Adrenal gland (tissue), 12 donors: ENCODE results near the gene TMEM18. TPM values are rescaled to one million over a fixed set of nuclear protein-coding genes. Genes with fewer than 3 reads are reported as not detected.

ENCODE experiments used
- DNase-seq, 7 donors: peaks; one replicate each; pipeline ENCODE4 v3.0.0-alpha.2; 2019 to 2020
- H3K27ac ChIP-seq, 5 donors: fragments of 200-600 bp; sonication (generic) in 4 of 5; 1 replicate in 3 of 5; 2 replicates in 2 of 5; pipeline versions ENCODE4 v1.5.1 to v1.8.0; 2016 to 2020; ENCODE audit warnings: mild to moderate bottlenecking in 1 of 5
- H3K27me3 ChIP-seq: fragments of 200-600 bp; 2 replicates; pipeline ENCODE4 v1.8.0; 2021
- H3K36me3 ChIP-seq, 2 donors: fragments of 200-600 bp; replicated peaks in 1 of 2; 1 replicate in 1 of 2; 2 replicates in 1 of 2; pipeline versions ENCODE4 v1.5.1 to v1.8.0; 2018 to 2022
- H3K4me1 ChIP-seq, 2 donors: fragments of 200-600 bp; replicated peaks in 1 of 2; 1 replicate in 1 of 2; 2 replicates in 1 of 2; pipeline versions ENCODE4 v1.5.1 to v1.8.0; 2018 to 2021
- H3K4me3 ChIP-seq, 4 donors: fragments of 200-600 bp; sonication (generic) in 3 of 4; one replicate each; pipeline ENCODE4 v1.5.1; 2016 to 2018
- H3K9me3 ChIP-seq, 3 donors: fragments of 200-600 bp; sonication (generic) in 1 of 3; replicated peaks in 1 of 3; 1 replicate in 2 of 3; 2 replicates in 1 of 3; pipeline versions ENCODE4 v1.5.1 to v1.8.0; 2016 to 2021
- CTCF ChIP-seq, 6 experiments: fragments of 450-650 bp in 4 of 6; fragments of 200-600 bp in 2 of 6; sonication (generic) in 1 of 6; IDR thresholded peaks; 1 replicate in 5 of 6; 2 replicates in 1 of 6; pipeline versions ENCODE4 v1.5.1 to v1.8.0; 2016 to 2021; ENCODE audit warnings: antibody characterized with exemption in 6 of 6, mild to moderate bottlenecking in 2 of 6, moderate library complexity in 1 of 6
- POLR2A ChIP-seq, 2 donors: fragments of 450-650 bp; IDR thresholded peaks; one replicate each; pipeline ENCODE4 v1.6.1; 2017; ENCODE audit warnings: antibody characterized with exemption in 2 of 2, mild to moderate bottlenecking in 2 of 2, moderate library complexity in 1 of 2
- WGBS, 4 donors: extraction: QIAGEN DNeasy Blood & Tissue Kit in 2 of 4; methylation state at CpG; one replicate each; pipeline versions ENCODE4 v1.1.5 to v1.1.7; 2013 to 2017; 5-methylcytosine and 5-hydroxymethylcytosine counted together
- intact Hi-C, 2 donors: fragments of 100-400 bp; cut with DNase I; formaldehyde crosslinking; loops; one replicate each; pipeline versions ENCODE4 v1.14.1 to v1.15.0; 2022 to 2023
- polyA plus RNA-seq, 3 donors: library from polyadenylated mRNA; stranded (reverse); fragments of 200-250 nt in 2 of 3; fragments of 350-450 nt in 1 of 3; fragmentation: Illumina TruSeq in 1 of 3; extraction: RNeasy Lipid Tissue Mini Kit (QIAGEN cat#74804) in 1 of 3; gene quantifications; one replicate each; pipeline ENCODE4 v1.2.3, GENCODE V29; 2013 to 2014
- total RNA-seq, 9 donors: library from RNA; depleted of rRNA in 4 of 9; stranded (reverse); fragments of >200 nt in 4 of 9; fragments of 120-200 nt in 1 of 9; fragmentation: NEBNext Ultra II Directional in 1 of 9; extraction: Animal tissue kit (Norgen Biotek cat#: 25700) in 1 of 9; gene quantifications; one replicate each; pipeline versions ENCODE4 v1.1.0 to v1.2.4, GENCODE V29; 2013 to 2023
- donor health status: healthy with polysubstance abuse.
- donor health status: Bipolar disorder and iron deficiency.
- donor health status: DM: yes; HTN: yes; CAD: no.
- donor health status: DM: no; HTN: no; CAD: no.
- donor health status: DM: no; HTN: no; CAD: no.
- donor health status: DM: yes; HTN: yes; CAD: no.

The TMEM18 gene
- total and polyA plus RNA-seq, 12 donors, result 17.2 to 56.9 (median 31.9) TPM

GRCh38 chr2:723761-724160 is 46.6 kb upstream of the TMEM18 start:
- H3K27ac ChIP-seq, result no peak overlapping the region
- intact Hi-C loops, result no loop called here
- no peaks in the 10 kb centered on the region for H3K27me3 ChIP-seq
- no peak for DNase-seq
- H3K9me3 ChIP-seq, result no peaks in the 10 kb centered on the region
- no peaks in the 10 kb centered on the region for H3K4me1 ChIP-seq
- TF ChIP-seq CTCF (IDR thresholded peaks at IDR 0.05) (no peak), POLR2A (IDR thresholded peaks at IDR 0.05) (no peak)
- 75 to 89% (median 88%) methylated on average over 5 of the region's 5 CpGs for WGBS, 4 donors
- H3K4me3 ChIP-seq, result no peak overlapping the region
- H3K36me3 ChIP-seq, result no peaks in the 10 kb centered on the region

GRCh38 chr2:720842-721241 is 43.6 kb upstream of the TMEM18 start:
- H3K27ac ChIP-seq, result no peak overlapping the region
- H3K9me3 ChIP-seq, result no peaks in the 10 kb centered on the region
- peaks cover 4% of the 10 kb centered on the region for H3K27me3 ChIP-seq
- TF ChIP-seq CTCF (IDR thresholded peaks at IDR 0.05), result no peak
- TF ChIP-seq POLR2A (IDR thresholded peaks at IDR 0.05), result no peak
- no peak for DNase-seq
- H3K4me3 ChIP-seq, result no peak overlapping the region
- intact Hi-C loops, result no loop called here
- H3K4me1 ChIP-seq, result no peaks in the 10 kb centered on the region
- H3K36me3 ChIP-seq, result no peaks in the 10 kb centered on the region
- WGBS, 4 donors, result 90 to 95% (median 92%) methylated on average over 21 of the region's 21 CpGs

- Histone ChIP-seq H3K27ac (no peak overlapping the region), H3K4me1 (no peaks in the 10 kb centered on the region), H3K36me3 (no peaks in the 10 kb centered on the region), H3K27me3 (peaks cover 9% of the 10 kb centered on the region), H3K9me3 (no peaks in the 10 kb centered on the region), H3K4me3 (no peak overlapping the region)
- WGBS, 4 donors, result 62 to 68% (median 66%) methylated on average over 8 to 9 of the region's 9 CpGs
- intact Hi-C loops, result loop anchor here (10.0 kb wide), 2 partner anchors 185 to 825 kb away; no protein-coding TSS in a partner anchor
- TF ChIP-seq CTCF (IDR thresholded peaks at IDR 0.05) (no peak), POLR2A (IDR thresholded peaks at IDR 0.05) (no peak)
- no peak for DNase-seq
Observed at GRCh38 chr2:719734-720133, 42.5 kb upstream of the TMEM18 start.

- no peaks in the 10 kb centered on the region for H3K36me3 ChIP-seq
- peaks cover 9% of the 10 kb centered on the region for H3K27me3 ChIP-seq
- DNase-seq, result no peak
- H3K4me1 ChIP-seq, result no peaks in the 10 kb centered on the region
- H3K4me3 ChIP-seq, result no peak overlapping the region
- intact Hi-C loops, result loop anchor here (10.0 kb wide), 2 partner anchors 186 to 826 kb away; no protein-coding TSS in a partner anchor
- no peak overlapping the region for H3K27ac ChIP-seq
- TF ChIP-seq POLR2A (IDR thresholded peaks at IDR 0.05), result no peak
- TF ChIP-seq CTCF (IDR thresholded peaks at IDR 0.05), result no peak
- H3K9me3 ChIP-seq, result no peaks in the 10 kb centered on the region
Observed at GRCh38 chr2:719191-719590, 42.0 kb upstream of the TMEM18 start.
